Large intestine (tissue), 3 donors: ENCODE results near the gene AP2B1. TPM values are rescaled to one million over a fixed set of nuclear protein-coding genes. Genes with fewer than 3 reads are reported as not detected.

Experiments used
- DNase-seq, 2 donors: peaks; one replicate each; pipeline versions ENCODE4 v3.0.0 to v3.0.0-alpha.2; 2013
- H3K27ac ChIP-seq: one replicate; pipeline ENCODE4 v1.5.1; 2013; ENCODE audit warnings: low read length
- H3K27me3 ChIP-seq: 2 replicates; pipeline ENCODE4 v1.6.1; 2013; ENCODE audit warnings: low read length; ENCODE audit not compliant: control insufficient read depth, insufficient read depth
- H3K36me3 ChIP-seq: 2 replicates; pipeline ENCODE4 v1.6.1; 2013; ENCODE audit warnings: low read length; ENCODE audit not compliant: control insufficient read depth, insufficient read depth
- H3K4me1 ChIP-seq: one replicate; pipeline ENCODE4 v1.6.1; 2013; ENCODE audit warnings: low read length; ENCODE audit not compliant: control insufficient read depth, insufficient read depth
- H3K4me3 ChIP-seq: one replicate; pipeline ENCODE4 v1.5.1; 2013; ENCODE audit warnings: low read length
- H3K9me3 ChIP-seq: one replicate; pipeline ENCODE4 v1.6.1; 2013; ENCODE audit warnings: mild to moderate bottlenecking, low read depth, low read length, moderate library complexity; ENCODE audit not compliant: control insufficient read depth
- WGBS: methylation state at CpG from one replicate; pipeline ENCODE4 v1.1.5; 2013; ENCODE audit warnings: low lambda C conversion rate; ENCODE audit not compliant: insufficient coverage; 5-methylcytosine and 5-hydroxymethylcytosine counted together
- polyA plus RNA-seq: library from polyadenylated mRNA; unstranded; fragments of 120-200 nt; gene quantifications from one replicate; pipeline ENCODE4 v1.2.1, GENCODE V29; 2013

The AP2B1 gene
- polyA plus RNA-seq, 1 donor, result 89.5 TPM

GRCh38 chr17:35617505-35617904, 30.4 kb downstream of the AP2B1 start:
- peaks cover 13% of the 10 kb centered on the region for H3K36me3 ChIP-seq
- no peaks in the 10 kb centered on the region for H3K9me3 ChIP-seq
- WGBS, result 100% methylated on average over 1 of the region's 2 CpGs

GRCh38 chr17:35618628-35619027, 31.5 kb downstream of the AP2B1 start:
- no peaks in the 10 kb centered on the region for H3K27me3 ChIP-seq
- no peaks in the 10 kb centered on the region for H3K4me1 ChIP-seq
- H3K27ac ChIP-seq, result no peak overlapping the region
- H3K4me3 ChIP-seq, result no peak overlapping the region
- H3K36me3 ChIP-seq, result peaks cover 11% of the 10 kb centered on the region
- H3K9me3 ChIP-seq, result no peaks in the 10 kb centered on the region
- no peak for DNase-seq

More at GRCh38 chr17:35617505-35617904, 30.4 kb downstream of the AP2B1 start:
- Histone ChIP-seq H3K27me3 (no peaks in the 10 kb centered on the region), H3K4me1 (no peaks in the 10 kb centered on the region), H3K27ac (no peak overlapping the region), H3K4me3 (no peak overlapping the region)
- no peak for DNase-seq

DNA sequence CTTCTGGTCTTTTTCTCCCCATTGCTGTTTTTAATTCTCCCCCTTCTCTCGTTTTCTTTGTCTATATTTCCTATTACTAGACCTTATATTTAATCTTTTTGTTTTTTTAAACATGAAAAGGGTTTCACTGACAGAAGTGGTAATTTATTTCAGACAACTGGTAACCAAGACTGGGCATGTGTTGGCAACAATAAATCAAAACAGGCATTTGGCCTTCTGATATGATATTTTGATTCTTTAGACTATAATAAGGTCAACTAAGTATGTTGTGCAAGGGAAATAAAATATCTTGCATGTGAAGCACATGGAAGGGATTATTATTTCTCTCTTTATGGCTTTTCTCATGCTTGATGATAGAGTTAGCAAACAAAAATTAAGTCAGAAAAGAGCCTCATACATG, 34.6 kb downstream of the AP2B1 start:
- H3K36me3 ChIP-seq, result peaks cover 28% of the 10 kb centered on the region
- H3K9me3 ChIP-seq, result no peaks in the 10 kb centered on the region
- DNase-seq, result no peak
- H3K27me3 ChIP-seq, result no peaks in the 10 kb centered on the region
- no peak overlapping the region for H3K4me3 ChIP-seq
- no peak overlapping the region for H3K27ac ChIP-seq
- WGBS, result 100% methylated on average over 1 of the region's 1 CpG
- no peaks in the 10 kb centered on the region for H3K4me1 ChIP-seq

GRCh38 chr17:35627417-35627816, 40.3 kb downstream of the AP2B1 start:
- H3K4me1 ChIP-seq, result peaks cover 3% of the 10 kb centered on the region
- H3K9me3 ChIP-seq, result no peaks in the 10 kb centered on the region
- H3K4me3 ChIP-seq, result no peak overlapping the region
- peak; percentile 36 to 68 for DNase-seq
- WGBS, result no CpG with 5 or more reads among the region's 4 CpGs
- peaks cover 52% of the 10 kb centered on the region for H3K36me3 ChIP-seq
- H3K27me3 ChIP-seq, result no peaks in the 10 kb centered on the region
- no peak overlapping the region for H3K27ac ChIP-seq

DNA sequence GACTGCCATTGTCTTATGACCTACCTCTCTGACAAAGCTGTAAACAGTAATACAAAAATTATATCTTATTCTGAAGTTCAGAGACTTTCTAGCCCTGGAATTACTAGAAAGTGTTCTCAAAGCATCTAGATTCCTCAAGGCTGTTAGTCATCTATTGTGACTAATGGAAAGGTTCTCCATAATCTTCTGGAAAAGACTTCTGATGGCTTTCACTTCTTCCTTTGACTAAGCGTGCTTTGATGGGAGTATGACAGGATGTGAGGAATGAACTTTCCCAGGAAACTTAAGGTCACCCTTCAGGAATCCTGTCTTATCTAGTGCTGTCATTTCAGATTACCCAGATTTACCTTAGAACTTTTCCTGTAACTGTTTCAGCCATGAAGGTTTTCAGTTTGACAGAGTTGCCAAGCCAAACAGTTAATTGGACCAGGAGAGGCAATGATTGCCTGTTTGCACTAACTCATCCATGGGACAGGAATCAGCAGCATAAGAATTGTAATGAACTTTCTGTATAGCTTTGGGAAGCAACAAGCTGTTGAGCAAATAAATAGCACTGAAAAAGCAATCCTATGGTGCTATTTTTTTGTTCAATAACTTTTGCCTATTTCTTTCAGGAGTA, 43.5 kb downstream of the AP2B1 start:
- H3K4me3 ChIP-seq, result no peak overlapping the region
- H3K27me3 ChIP-seq, result no peaks in the 10 kb centered on the region
- peaks cover 3% of the 10 kb centered on the region for H3K4me1 ChIP-seq
- no peaks in the 10 kb centered on the region for H3K9me3 ChIP-seq
- H3K36me3 ChIP-seq, result peaks cover 49% of the 10 kb centered on the region
- DNase-seq, result no peak
- no CpG with 5 or more reads among the region's 1 CpG for WGBS
- no peak overlapping the region for H3K27ac ChIP-seq

DNA sequence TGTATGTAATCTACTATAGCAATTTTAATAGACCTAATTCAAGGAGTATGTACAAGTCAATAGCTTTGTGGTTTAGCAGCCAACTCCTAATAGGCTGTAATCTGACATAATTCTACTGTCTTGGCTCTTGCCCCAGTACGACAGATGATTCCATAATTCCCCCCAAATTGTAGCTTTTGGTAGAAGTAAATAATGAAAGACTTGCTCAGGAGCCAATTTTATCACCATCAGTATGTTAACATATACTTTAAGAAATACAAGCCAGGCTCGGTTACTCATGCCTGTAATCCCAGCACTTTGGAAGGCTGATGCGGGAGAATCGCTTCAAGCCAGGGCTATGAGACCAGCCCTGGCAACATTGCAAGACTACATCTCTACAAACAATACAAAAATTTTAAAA, 53.9 kb downstream of the AP2B1 start:
- peaks cover 63% of the 10 kb centered on the region for H3K36me3 ChIP-seq
- H3K4me3 ChIP-seq, result no peak overlapping the region
- no peaks in the 10 kb centered on the region for H3K4me1 ChIP-seq
- no peaks in the 10 kb centered on the region for H3K27me3 ChIP-seq
- WGBS, result 100% methylated on average over 1 of the region's 4 CpGs
- no peaks in the 10 kb centered on the region for H3K9me3 ChIP-seq
- no peak overlapping the region for H3K27ac ChIP-seq
- DNase-seq, result no peak

DNA sequence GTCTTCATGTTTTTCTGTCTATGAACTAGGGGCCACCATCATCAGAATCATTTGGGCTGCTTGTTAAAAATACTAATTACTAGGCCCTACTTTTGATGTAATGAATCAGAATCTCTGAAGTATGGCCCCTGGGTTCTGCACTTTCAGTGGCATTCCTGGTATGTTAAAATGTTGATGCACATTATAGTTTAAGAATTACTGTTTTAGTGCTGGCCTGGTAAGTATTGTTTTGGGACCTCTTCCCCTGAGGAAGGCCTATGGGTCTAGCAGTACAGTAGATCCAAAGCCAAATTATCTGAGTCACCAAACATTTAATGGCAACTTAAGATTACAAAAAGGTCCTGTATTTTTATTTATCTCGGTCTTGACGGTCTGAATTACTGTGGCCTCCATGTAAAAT, 58.8 kb downstream of the AP2B1 start:
- WGBS, result 50% methylated on average over 2 of the region's 2 CpGs
- H3K36me3 ChIP-seq, result peaks cover 50% of the 10 kb centered on the region
- H3K27ac ChIP-seq, result no peak overlapping the region
- H3K4me1 ChIP-seq, result no peaks in the 10 kb centered on the region
- no peaks in the 10 kb centered on the region for H3K27me3 ChIP-seq
- no peaks in the 10 kb centered on the region for H3K9me3 ChIP-seq
- no peak for DNase-seq
- H3K4me3 ChIP-seq, result no peak overlapping the region

DNA sequence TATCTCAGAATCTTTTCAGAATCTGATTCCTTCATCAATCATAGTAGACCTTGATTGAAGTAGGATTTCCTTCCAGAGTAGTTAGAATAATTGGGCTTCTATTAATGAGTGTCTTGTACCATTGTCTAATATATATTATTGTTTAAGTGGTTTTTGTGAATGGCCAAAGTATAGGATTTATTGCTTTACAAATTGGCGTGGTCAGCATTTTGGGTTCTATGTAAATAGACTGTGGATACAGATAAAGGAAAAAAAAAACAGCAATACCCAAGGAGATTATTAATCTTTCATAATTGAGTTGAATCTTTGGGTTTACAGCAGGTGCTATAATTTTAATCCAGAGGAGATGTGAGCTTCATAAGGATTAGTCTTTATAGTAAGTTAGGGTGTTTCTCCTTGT, 64.3 kb downstream of the AP2B1 start:
- WGBS, result 86% methylated on average over 1 of the region's 1 CpG
- H3K27me3 ChIP-seq, result no peaks in the 10 kb centered on the region
- peaks cover 26% of the 10 kb centered on the region for H3K36me3 ChIP-seq
- H3K4me1 ChIP-seq, result no peaks in the 10 kb centered on the region
- DNase-seq, result no peak
- H3K9me3 ChIP-seq, result no peaks in the 10 kb centered on the region
- no peak overlapping the region for H3K27ac ChIP-seq
- no peak overlapping the region for H3K4me3 ChIP-seq

DNA sequence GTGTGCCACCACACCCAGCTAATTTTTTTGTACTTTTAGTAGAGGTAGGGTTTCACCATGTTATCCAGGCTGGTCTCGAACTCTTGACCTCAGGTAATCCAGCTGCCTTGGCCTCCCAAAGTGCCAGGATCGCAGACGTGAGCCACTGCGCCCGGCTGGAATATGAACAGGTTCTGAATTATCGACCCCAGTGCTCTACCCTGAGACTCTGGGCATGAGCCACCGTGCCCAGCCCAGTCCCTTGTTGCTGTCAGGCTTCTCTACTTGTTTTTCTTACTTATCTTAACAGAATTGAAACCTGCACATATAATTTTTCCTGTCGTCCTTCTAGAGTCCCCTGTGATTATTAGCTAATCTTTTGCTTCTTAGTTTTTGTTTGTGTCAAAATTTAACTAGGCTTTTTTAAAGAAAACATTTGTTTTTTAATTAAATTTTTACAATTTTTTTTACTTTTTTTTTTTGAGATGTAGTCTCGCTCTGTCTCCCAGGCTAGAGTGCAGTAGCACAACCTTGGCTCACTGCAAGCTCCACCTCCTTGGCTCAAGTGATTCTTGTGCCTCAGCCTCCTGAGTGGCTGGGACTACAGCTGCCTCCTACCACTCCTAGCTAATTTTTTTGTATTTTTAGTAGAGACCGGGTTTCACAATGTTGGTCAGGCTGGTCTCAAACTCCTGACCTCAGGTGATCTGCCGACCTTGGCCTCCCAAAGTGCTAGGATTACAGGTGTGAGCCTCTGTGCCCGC, 66.7 kb downstream of the AP2B1 start:
- no peak overlapping the region for H3K27ac ChIP-seq

DNA sequence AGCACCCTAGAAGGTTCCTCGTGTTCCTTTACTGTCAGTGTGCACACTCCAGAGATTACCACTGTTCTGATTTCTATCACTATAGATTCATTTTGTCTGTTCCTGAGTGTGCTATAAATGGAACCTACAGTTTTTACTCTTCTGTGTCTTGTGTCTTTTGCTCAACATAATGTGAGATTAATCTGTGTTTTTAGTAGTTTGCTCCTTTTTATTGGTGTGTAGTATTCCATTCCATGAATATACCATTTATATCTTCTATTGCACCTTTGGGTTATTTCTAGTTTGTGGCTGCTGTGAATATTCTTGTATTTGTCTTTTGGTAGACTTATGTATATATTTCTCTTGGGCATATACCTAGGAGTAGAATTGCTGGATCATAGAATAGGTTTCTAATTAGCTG, 68.2 kb downstream of the AP2B1 start:
- Histone ChIP-seq H3K4me3 (no peak overlapping the region), H3K9me3 (no peaks in the 10 kb centered on the region), H3K36me3 (peaks cover 33% of the 10 kb centered on the region), H3K27me3 (no peaks in the 10 kb centered on the region), H3K27ac (no peak overlapping the region), H3K4me1 (no peaks in the 10 kb centered on the region)
- DNase-seq, result no peak
- no CpG with 5 or more reads among the region's 1 CpG for WGBS

More for the DNA sequence above, 66.7 kb downstream of the AP2B1 start:
- no peak for DNase-seq
- Histone ChIP-seq H3K36me3 (peaks cover 30% of the 10 kb centered on the region), H3K4me1 (no peaks in the 10 kb centered on the region), H3K27me3 (no peaks in the 10 kb centered on the region), H3K4me3 (no peak overlapping the region), H3K9me3 (no peaks in the 10 kb centered on the region)
- 86% methylated on average over 2 of the region's 12 CpGs for WGBS

DNA sequence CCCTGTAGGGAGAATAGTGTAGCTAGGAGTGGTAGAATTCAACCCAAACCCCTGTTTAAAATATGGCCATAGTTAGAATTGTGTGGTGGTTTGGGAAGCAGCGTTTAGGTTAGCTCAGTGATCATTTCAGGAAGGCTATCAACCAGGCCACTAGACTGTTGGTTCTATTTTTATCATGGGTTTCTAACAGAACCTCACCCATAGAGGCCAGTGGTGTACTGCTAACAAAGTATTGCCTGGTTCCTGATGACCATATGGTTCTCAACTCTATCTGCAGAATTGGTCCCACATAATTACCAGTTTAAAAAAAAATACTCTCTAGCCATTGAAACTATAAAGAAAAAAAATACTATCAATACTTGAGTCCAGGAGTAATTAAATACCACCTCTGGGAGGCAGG, 73.8 kb downstream of the AP2B1 start:
- no peak for DNase-seq
- Histone ChIP-seq H3K9me3 (no peaks in the 10 kb centered on the region), H3K36me3 (peaks cover 38% of the 10 kb centered on the region), H3K4me3 (no peak overlapping the region), H3K27me3 (no peaks in the 10 kb centered on the region), H3K27ac (no peak overlapping the region), H3K4me1 (peaks cover 9% of the 10 kb centered on the region)
- no CpG with 5 or more reads among the region's 1 CpG for WGBS
